Breast epithelium (tissue), 3 donors: ENCODE data around the gene SBK1.

ENCODE experiments used
- CTCF ChIP-seq, 3 donors: fragments of 450-650 bp; IDR thresholded peaks; one replicate each; pipeline ENCODE4 v1.5.1; 2016 to 2017; ENCODE audit warnings: antibody characterized with exemption in 3 of 3, mild to moderate bottlenecking in 3 of 3, moderate library complexity in 3 of 3
- POLR2A ChIP-seq: fragments of 450-650 bp; IDR thresholded peaks from one replicate; pipeline ENCODE4 v1.6.1; 2016; ENCODE audit warnings: antibody characterized with exemption, mild to moderate bottlenecking, moderate library complexity
- POLR2AphosphoS5 ChIP-seq, 3 donors: sonication (generic); formaldehyde crosslinking; IDR thresholded peaks; one replicate each; pipeline ENCODE4 v1.6.1; 2017; ENCODE audit warnings: antibody characterized with exemption in 3 of 3

GRCh38 chr16:28279006-28279405 lies 13.3 kb upstream of the SBK1 start:
- no peak for TF ChIP-seq POLR2A
- no peak for TF ChIP-seq CTCF (IDR thresholded peaks at IDR 0.05)
- TF ChIP-seq POLR2AphosphoS5 (IDR thresholded peaks at IDR 0.05), result no peak
